Common myeloid progenitor, CD34-positive (primary cell): ENCODE data around the gene GRIA1. TPM values are rescaled to one million over a fixed set of nuclear protein-coding genes. Genes with fewer than 3 reads are reported as not detected.
A peak's percentile ranks its signal among the peaks of the same experiment; 100 is the strongest.

Experiments used
- CTCF ChIA-PET: fragments of 350-600 bp; sonication (Branson Sonifier 250); formaldehyde crosslinking; loops from one replicate; lab custom pipeline; 2021; ENCODE audit warnings: antibody characterized with exemption; lab: Charles Lee
- POLR2A ChIA-PET: fragments of 350-600 bp; sonication (Branson Sonifier 250); formaldehyde crosslinking; loops from one replicate; lab custom pipeline; 2021; ENCODE audit warnings: antibody characterized with exemption; lab: Charles Lee
- DNase-seq, 3 donors: peaks; one replicate each; pipeline versions ENCODE4 v3.0.0 to v3.0.0-alpha.2; 2013
- H3K27ac ChIP-seq, 2 experiments: 1 replicate in 1 of 2; 2 replicates in 1 of 2; pipeline ENCODE4 v1.7.0; 2013; ENCODE audit warnings: inconsistent platforms in 2 of 2, low read length in 2 of 2, mild to moderate bottlenecking in 2 of 2, low read depth in 1 of 2, moderate library complexity in 1 of 2; ENCODE audit not compliant: severe bottlenecking in 2 of 2, insufficient read depth in 1 of 2, poor library complexity in 1 of 2
- H3K27me3 ChIP-seq, 5 experiments: replicated peaks in 2 of 5; 1 replicate in 3 of 5; 2 replicates in 2 of 5; pipeline versions ENCODE4 v1.6.1 to v1.7.0; 2013; ENCODE audit warnings: low read length in 4 of 5, mild to moderate bottlenecking in 2 of 5, moderate library complexity in 2 of 5, inconsistent platforms in 1 of 5; ENCODE audit not compliant: insufficient read depth in 5 of 5, control insufficient read depth in 4 of 5
- H3K36me3 ChIP-seq, 4 experiments: 1 replicate in 2 of 4; 2 replicates in 2 of 4; pipeline versions ENCODE4 v1.6.1 to v1.7.0; 2013; ENCODE audit warnings: low read length in 3 of 4, control low read depth in 1 of 4, mild to moderate bottlenecking in 1 of 4; ENCODE audit not compliant: control insufficient read depth in 4 of 4, insufficient read depth in 4 of 4
- H3K4me1 ChIP-seq, 4 experiments: 1 replicate in 3 of 4; 2 replicates in 1 of 4; pipeline versions ENCODE4 v1.6.1 to v1.7.1; 2013; ENCODE audit warnings: low read length in 3 of 4, mild to moderate bottlenecking in 3 of 4, control low read depth in 1 of 4, inconsistent platforms in 1 of 4, moderate library complexity in 1 of 4; ENCODE audit not compliant: control insufficient read depth in 4 of 4, insufficient read depth in 4 of 4; ENCODE audit errors: control extremely low read depth in 1 of 4
- H3K4me3 ChIP-seq, 7 experiments: 1 replicate in 4 of 7; 2 replicates in 3 of 7; pipeline versions ENCODE4 v1.5.1 to v1.7.0; 2013; ENCODE audit warnings: mild to moderate bottlenecking in 7 of 7, low read length in 6 of 7, moderate library complexity in 6 of 7, inconsistent platforms in 2 of 7, low read depth in 2 of 7, control low read depth in 1 of 7; ENCODE audit not compliant: insufficient read depth in 4 of 7, control insufficient read depth in 1 of 7; ENCODE audit errors: extremely low read depth in 1 of 7
- H3K9me3 ChIP-seq, 5 experiments: 1 replicate in 4 of 5; 2 replicates in 1 of 5; pipeline versions ENCODE4 v1.6.1 to v1.7.1; 2013; ENCODE audit warnings: low read length in 4 of 5, mild to moderate bottlenecking in 2 of 5, inconsistent platforms in 1 of 5, low read depth in 1 of 5, moderate library complexity in 1 of 5; ENCODE audit not compliant: control insufficient read depth in 4 of 5, insufficient read depth in 2 of 5; ENCODE audit errors: control extremely low read depth in 1 of 5
- WGBS: methylation state at CpG from one replicate; pipeline ENCODE4 v1.1.5; 2013; ENCODE audit not compliant: insufficient coverage; 5-methylcytosine and 5-hydroxymethylcytosine counted together
- polyA plus RNA-seq: library from polyadenylated mRNA; unstranded; fragments of 120-200 nt; gene quantifications from one replicate; pipeline ENCODE4 v1.2.1, GENCODE V29; 2013

GRIA1 gene
- not detected for polyA plus RNA-seq

DNA sequence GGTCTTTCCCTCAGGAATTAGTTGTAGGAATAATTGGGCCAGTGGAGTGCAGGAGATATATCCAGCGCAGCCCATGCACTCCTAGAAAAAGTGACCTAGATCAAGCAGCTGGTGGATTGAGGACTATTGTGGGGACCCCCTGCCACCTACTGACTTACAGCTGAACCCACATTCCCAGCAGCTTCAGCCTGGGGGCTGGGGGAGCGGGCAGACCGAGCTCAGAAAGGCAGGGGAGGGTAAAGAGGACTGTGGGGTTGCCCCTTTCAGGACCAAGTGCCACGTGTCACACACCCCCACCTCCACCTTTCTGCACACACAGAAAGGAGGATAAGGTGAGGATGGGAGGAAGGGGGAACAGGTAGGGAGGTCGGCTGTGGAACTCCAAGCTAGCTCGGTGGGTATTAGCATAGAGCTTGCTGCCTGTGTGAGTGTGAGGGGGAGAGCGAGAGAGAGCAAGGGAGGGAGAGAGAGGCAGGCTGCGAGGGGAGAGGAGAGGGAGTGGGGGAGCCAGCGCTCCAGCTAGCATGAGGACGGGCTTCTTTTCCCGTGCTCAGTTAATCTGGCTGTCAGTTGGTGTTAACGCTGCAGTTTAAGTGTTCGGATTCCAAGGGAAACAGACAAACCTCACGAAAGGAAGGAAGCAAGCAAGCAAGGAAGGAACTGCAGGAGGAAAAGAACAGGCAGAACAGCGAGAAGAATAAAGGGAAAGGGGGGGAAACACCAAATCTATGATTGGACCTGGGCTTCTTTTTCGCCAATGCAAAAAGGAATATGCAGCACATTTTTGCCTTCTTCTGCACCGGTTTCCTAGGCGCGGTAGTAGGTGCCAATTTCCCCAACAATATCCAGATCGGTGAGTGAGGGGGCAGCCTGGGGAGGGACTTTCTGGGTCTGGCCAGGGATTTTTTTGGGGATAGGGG lies at the start of gene GRIA1:
TSS of gene GRIA1 (plus strand) at position 553 of the 920 bp plus-strand sequence.
- Histone ChIP-seq H3K4me1 (peaks cover 0 to 11% (median 0%) of the 10 kb centered on the region in 4 experiments), H3K36me3 (no peaks in the 10 kb centered on the region), H3K27me3 (peaks cover 0 to 40% (median 29%) of the 10 kb centered on the region in 5 experiments), H3K9me3 (no peaks in the 10 kb centered on the region), H3K27ac (no peak within 1 kb of the TSS), H3K4me3 (no peak within 1 kb of the TSS)
- 2% methylated on average over 12 of the region's 20 CpGs for WGBS
- peak in 1 of 3 donors; percentile 8 for DNase-seq
- POLR2A ChIA-PET = no interaction called here
- CTCF ChIA-PET = interaction anchor here (1.4 to 1.6 kb wide), 2 partner anchors 10 to 475 kb away, joined by 4 read pairs; no protein-coding TSS in a partner anchor

DNA sequence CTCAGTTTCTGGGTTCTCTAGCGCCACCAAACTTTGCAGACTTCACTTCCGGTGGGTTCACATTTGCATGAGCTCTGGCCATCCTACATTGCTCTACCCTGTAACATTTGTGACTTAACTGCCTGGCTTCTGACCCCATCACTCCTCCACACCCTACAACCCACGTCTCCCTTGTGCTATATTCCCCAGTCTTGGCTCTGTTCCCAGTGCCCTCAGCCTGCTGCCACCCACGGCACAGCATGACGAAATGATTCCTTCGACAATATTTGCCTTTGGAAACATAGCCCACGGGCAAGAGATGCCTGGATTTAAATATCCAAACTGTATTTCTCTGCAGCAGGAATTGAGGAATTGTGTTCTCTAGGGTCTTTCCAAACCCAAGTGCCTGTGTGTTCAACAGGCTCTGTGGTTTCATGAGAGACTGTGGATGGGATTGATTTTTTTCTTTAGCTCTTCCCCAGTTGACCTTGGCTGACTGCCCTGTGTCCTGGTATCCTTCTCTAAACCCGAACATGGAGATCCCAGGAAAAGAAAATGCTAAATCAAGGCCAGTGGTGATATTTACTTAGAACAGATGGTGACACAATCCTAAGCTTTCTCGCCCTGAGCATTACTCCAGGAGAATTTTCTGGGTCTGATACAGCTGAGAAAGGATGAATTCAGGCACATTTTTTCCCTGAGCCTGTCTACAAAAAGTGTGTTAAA lies 44.4 kb upstream of the GRIA1 start:
- H3K9me3 ChIP-seq = no peaks in the 10 kb centered on the region
- no peak for DNase-seq
- WGBS = 69% methylated on average over 9 of the region's 9 CpGs
- H3K27me3 ChIP-seq = no peaks in the 10 kb centered on the region
- H3K27ac ChIP-seq = no peak overlapping the region
- no peak overlapping the region for H3K4me3 ChIP-seq
- no peaks in the 10 kb centered on the region for H3K4me1 ChIP-seq
- CTCF ChIA-PET = no interaction called here
- POLR2A ChIA-PET = no interaction called here
- no peaks in the 10 kb centered on the region for H3K36me3 ChIP-seq

DNA sequence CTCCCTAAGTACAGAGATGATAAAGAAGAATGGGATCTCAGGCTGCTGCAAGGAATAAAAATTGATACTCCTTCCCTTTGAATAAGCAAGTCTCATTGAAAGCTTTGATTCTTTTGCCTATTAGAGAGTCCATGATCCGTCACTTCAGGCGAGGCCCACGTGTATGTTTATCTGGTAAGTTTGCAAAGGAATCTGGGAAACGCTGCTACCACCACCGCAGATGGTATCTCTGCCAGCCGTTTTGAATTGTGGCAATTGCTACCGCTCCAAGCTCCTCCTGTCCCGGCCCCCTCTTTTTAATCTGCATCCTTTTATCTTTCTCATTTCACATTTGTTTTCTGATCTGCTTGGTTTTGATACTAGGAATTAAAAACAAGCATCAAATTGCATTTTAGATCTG lies 42.9 kb upstream of the GRIA1 start:
- POLR2A ChIA-PET = interaction anchor here (0.6 kb wide), 1 partner anchor 501 kb away, joined by 3 read pairs; no protein-coding TSS in a partner anchor
- CTCF ChIA-PET = no interaction called here
- H3K27me3 ChIP-seq = no peaks in the 10 kb centered on the region
- no peak overlapping the region for H3K4me3 ChIP-seq
- H3K27ac ChIP-seq = no peak overlapping the region
- DNase-seq = no peak
- no peaks in the 10 kb centered on the region for H3K4me1 ChIP-seq
- H3K36me3 ChIP-seq = no peaks in the 10 kb centered on the region
- H3K9me3 ChIP-seq = no peaks in the 10 kb centered on the region
- 79% methylated on average over 3 of the region's 8 CpGs for WGBS

DNA sequence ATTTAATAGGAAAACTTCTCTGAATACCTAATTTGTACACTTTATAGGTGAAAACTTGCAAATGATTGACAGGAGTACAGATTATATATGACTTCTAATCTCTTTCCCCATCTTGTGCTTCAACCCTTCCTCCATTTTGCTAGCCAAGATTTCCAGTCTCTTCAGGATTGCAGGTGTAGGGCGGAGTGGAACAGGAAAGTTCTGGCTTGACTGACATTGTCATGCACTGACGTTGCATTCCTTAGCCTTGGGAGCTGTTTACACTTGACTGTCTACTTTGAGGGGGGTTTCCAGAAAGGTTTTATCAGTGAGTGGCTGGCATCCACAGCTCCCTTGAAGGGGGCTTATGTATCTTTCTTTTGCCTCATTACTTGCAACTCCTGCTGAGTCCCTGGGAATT lies 34.1 kb upstream of the GRIA1 start:
- CTCF ChIA-PET = no interaction called here
- Histone ChIP-seq H3K4me1 (no peaks in the 10 kb centered on the region), H3K27me3 (no peaks in the 10 kb centered on the region), H3K27ac (no peak overlapping the region), H3K36me3 (no peaks in the 10 kb centered on the region), H3K9me3 (no peaks in the 10 kb centered on the region), H3K4me3 (no peak overlapping the region)
- 100% methylated on average over 1 of the region's 2 CpGs for WGBS
- POLR2A ChIA-PET = no interaction called here
- no peak for DNase-seq

DNA sequence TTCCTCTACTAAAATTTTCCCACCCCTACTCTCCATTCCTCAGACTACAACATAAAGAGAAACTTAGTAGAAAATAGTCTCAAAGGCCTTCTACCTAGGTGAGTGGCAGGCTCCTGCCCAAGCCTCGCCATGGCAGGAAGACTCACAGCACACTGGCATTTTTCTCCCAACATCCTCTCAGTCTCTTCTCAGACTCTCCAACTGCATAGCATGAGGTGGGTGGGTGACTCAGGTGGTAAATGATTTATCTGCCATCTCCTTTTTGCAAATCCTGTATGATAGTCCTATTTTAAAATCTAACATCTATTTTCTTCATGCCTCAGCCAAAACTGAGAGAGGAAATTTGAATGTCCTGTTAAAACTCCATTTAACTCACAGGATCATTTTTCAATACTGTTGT lies 33.5 kb upstream of the GRIA1 start:
- H3K36me3 ChIP-seq = no peaks in the 10 kb centered on the region
- H3K27me3 ChIP-seq = no peaks in the 10 kb centered on the region
- H3K9me3 ChIP-seq = no peaks in the 10 kb centered on the region
- no peaks in the 10 kb centered on the region for H3K4me1 ChIP-seq
- DNase-seq = no peak
- H3K4me3 ChIP-seq = no peak overlapping the region
- POLR2A ChIA-PET = no interaction called here
- CTCF ChIA-PET = no interaction called here
- H3K27ac ChIP-seq = no peak overlapping the region
- no CpG with 5 or more reads among the region's 1 CpG for WGBS

DNA sequence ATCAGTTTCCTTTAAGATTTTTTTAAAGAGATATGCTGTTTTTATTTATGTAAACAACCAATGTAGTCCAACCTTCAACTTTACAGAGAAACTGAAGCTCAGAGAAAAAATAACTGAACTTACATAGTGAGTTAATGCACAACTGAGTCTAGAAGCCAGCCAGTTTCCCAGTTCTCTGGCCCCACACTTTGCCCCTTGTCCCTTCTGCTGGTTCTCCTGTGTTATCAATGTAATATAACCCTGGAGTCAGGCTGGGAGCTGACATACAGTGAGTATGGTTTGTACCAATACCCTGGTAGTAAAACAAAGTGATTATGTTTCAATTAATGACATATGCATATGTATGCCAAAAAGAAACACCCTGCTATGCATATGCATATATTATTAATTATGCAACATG lies 32.2 kb upstream of the GRIA1 start:
- H3K4me3 ChIP-seq = no peak overlapping the region
- H3K9me3 ChIP-seq = no peaks in the 10 kb centered on the region
- no peaks in the 10 kb centered on the region for H3K4me1 ChIP-seq
- no peak overlapping the region for H3K27ac ChIP-seq
- ChIA-PET CTCF (no interaction called here), POLR2A (no interaction called here)
- H3K27me3 ChIP-seq = peaks cover 0 to 2% (median 0%) of the 10 kb centered on the region in 5 experiments
- DNase-seq = no peak
- H3K36me3 ChIP-seq = no peaks in the 10 kb centered on the region
